ENCODE measurements around the gene DNAJB8. TPM values are rescaled to one million over a fixed set of nuclear protein-coding genes. Genes with fewer than 3 reads are reported as not detected.

Gene DNAJB8
- total RNA-seq, 1 donor from 2014 or later, result not detected

- H3K36me3 Mint-ChIP-seq (ENCODE audit: unreplicated experiment), result peaks cover 9% of the 10 kb centered on the region
- peaks cover 8% of the 10 kb centered on the region for H3K4me1 Mint-ChIP-seq (ENCODE audit: low read depth, unreplicated experiment)
- H3K4me3 Mint-ChIP-seq (ENCODE audit: unreplicated experiment), result no peak overlapping the region
- H3K27ac Mint-ChIP-seq (ENCODE audit: unreplicated experiment), result no peak overlapping the region
- TF ChIP-seq CTCF (IDR thresholded peaks at IDR 0.05; ENCODE audit: partially characterized antibody, unreplicated experiment), result no peak
- peaks cover 9% of the 10 kb centered on the region for H3K27me3 Mint-ChIP-seq (ENCODE audit: unreplicated experiment)
- no peak for DNase-seq
- H3K9me3 Mint-ChIP-seq (ENCODE audit: unreplicated experiment), result peaks cover 12% of the 10 kb centered on the region
Observed at GRCh38 chr3:128422762-128423524, 43.7 kb downstream of the DNAJB8 start.

- Mint-ChIP-seq H3K27me3 (ENCODE audit: unreplicated experiment) (peaks cover 15% of the 10 kb centered on the region), H3K4me1 (ENCODE audit: low read depth, unreplicated experiment) (peaks cover under 1% of the 10 kb centered on the region), H3K4me3 (ENCODE audit: unreplicated experiment) (no peak overlapping the region), H3K27ac (ENCODE audit: unreplicated experiment) (no peak overlapping the region), H3K9me3 (ENCODE audit: unreplicated experiment) (peaks cover 12% of the 10 kb centered on the region), H3K36me3 (ENCODE audit: unreplicated experiment) (peaks cover 9% of the 10 kb centered on the region)
- TF ChIP-seq CTCF (IDR thresholded peaks at IDR 0.05; ENCODE audit: partially characterized antibody, unreplicated experiment), result no peak
- no peak for DNase-seq
Observed at GRCh38 chr3:128421966-128422365, 44.7 kb downstream of the DNAJB8 start.

GRCh38 chr3:128421439-128421836, 45.3 kb downstream of the DNAJB8 start:
- no peak overlapping the region for H3K27ac Mint-ChIP-seq (ENCODE audit: unreplicated experiment)
- peaks cover 12% of the 10 kb centered on the region for H3K9me3 Mint-ChIP-seq (ENCODE audit: unreplicated experiment)
- no peak for TF ChIP-seq CTCF (IDR thresholded peaks at IDR 0.05; ENCODE audit: partially characterized antibody, unreplicated experiment)
- peaks cover 9% of the 10 kb centered on the region for H3K36me3 Mint-ChIP-seq (ENCODE audit: unreplicated experiment)
- H3K4me3 Mint-ChIP-seq (ENCODE audit: unreplicated experiment), result no peak overlapping the region
- H3K27me3 Mint-ChIP-seq (ENCODE audit: unreplicated experiment), result peaks cover 18% of the 10 kb centered on the region
- H3K4me1 Mint-ChIP-seq (ENCODE audit: low read depth, unreplicated experiment), result peaks cover 3% of the 10 kb centered on the region
- no peak for DNase-seq

GRCh38 chr3:128420720-128421438, 45.8 kb downstream of the DNAJB8 start:
- TF ChIP-seq CTCF (IDR thresholded peaks at IDR 0.05; ENCODE audit: partially characterized antibody, unreplicated experiment), result no peak
- Mint-ChIP-seq H3K4me1 (ENCODE audit: low read depth, unreplicated experiment) (peaks cover 3% of the 10 kb centered on the region), H3K4me3 (ENCODE audit: unreplicated experiment) (no peak overlapping the region), H3K27me3 (ENCODE audit: unreplicated experiment) (peaks cover 19% of the 10 kb centered on the region), H3K27ac (ENCODE audit: unreplicated experiment) (no peak overlapping the region), H3K36me3 (ENCODE audit: unreplicated experiment) (peaks cover 9% of the 10 kb centered on the region), H3K9me3 (ENCODE audit: unreplicated experiment) (peaks cover 12% of the 10 kb centered on the region)
- DNase-seq, result no peak

GRCh38 chr3:128420289-128420688, 46.4 kb downstream of the DNAJB8 start:
- no peak overlapping the region for H3K27ac Mint-ChIP-seq (ENCODE audit: unreplicated experiment)

More at GRCh38 chr3:128420289-128420688, 46.4 kb downstream of the DNAJB8 start:
- no peak for DNase-seq
- Mint-ChIP-seq H3K9me3 (ENCODE audit: unreplicated experiment) (peaks cover 12% of the 10 kb centered on the region), H3K36me3 (ENCODE audit: unreplicated experiment) (peaks cover 9% of the 10 kb centered on the region), H3K27me3 (ENCODE audit: unreplicated experiment) (peaks cover 19% of the 10 kb centered on the region), H3K4me1 (ENCODE audit: low read depth, unreplicated experiment) (peaks cover 3% of the 10 kb centered on the region), H3K4me3 (ENCODE audit: unreplicated experiment) (no peak overlapping the region)
- no peak for TF ChIP-seq CTCF (IDR thresholded peaks at IDR 0.05; ENCODE audit: partially characterized antibody, unreplicated experiment)
